Measurements from ENCODE around the gene ATP6V1G3.

ATP6V1G3 gene

GRCh38 chr1:198563583-198563982 is 23.1 kb upstream of the ATP6V1G3 start:
- Histone ChIP-seq H3K9me3 (ENCODE audit: control insufficient read depth in 2 of 2, low read length in 2 of 2) (no peaks in the 10 kb centered on the region), H3K4me1 (ENCODE audit: control insufficient read depth in 2 of 2, insufficient read depth in 2 of 2, low read length in 2 of 2) (no peaks in the 10 kb centered on the region), H3K36me3 (ENCODE audit: control insufficient read depth in 2 of 2, insufficient read depth in 2 of 2, low read length in 2 of 2) (no peaks in the 10 kb centered on the region), H3K27ac (ENCODE audit: low read depth in 2 of 2, low read length in 2 of 2) (no peak overlapping the region), H3K4me3 (ENCODE audit: low read length in 2 of 2) (no peak overlapping the region), H3K9ac (ENCODE audit: low read depth in 1 of 2, low read length in 2 of 2) (no peak overlapping the region), H3K27me3 (ENCODE audit: control insufficient read depth in 2 of 2, insufficient read depth in 2 of 2, low read length in 2 of 2) (no peaks in the 10 kb centered on the region)

DNA sequence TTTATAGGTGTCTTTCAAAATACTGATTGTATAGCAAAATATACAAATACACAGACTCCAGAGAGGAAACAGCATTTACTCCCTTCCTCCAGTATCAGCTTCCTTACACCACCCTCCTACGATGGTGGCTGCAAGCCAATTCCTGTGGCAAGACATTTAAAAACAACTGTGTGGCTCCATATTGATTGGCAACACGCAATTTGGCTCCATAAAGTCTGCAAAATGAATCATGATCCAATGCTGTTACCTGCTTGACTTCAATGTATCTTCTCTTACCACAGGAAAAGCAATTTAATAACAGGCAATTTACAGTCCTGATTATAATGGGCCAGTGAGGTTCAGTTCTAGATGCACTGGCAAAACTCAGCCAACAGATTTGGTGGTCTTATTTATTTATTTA is 19.7 kb upstream of the ATP6V1G3 start:
- Histone ChIP-seq H3K9ac (ENCODE audit: low read depth in 1 of 2, low read length in 2 of 2) (no peak overlapping the region), H3K27ac (ENCODE audit: low read depth in 2 of 2, low read length in 2 of 2) (no peak overlapping the region), H3K4me1 (ENCODE audit: control insufficient read depth in 2 of 2, insufficient read depth in 2 of 2, low read length in 2 of 2) (no peaks in the 10 kb centered on the region), H3K27me3 (ENCODE audit: control insufficient read depth in 2 of 2, insufficient read depth in 2 of 2, low read length in 2 of 2) (no peaks in the 10 kb centered on the region), H3K36me3 (ENCODE audit: control insufficient read depth in 2 of 2, insufficient read depth in 2 of 2, low read length in 2 of 2) (no peaks in the 10 kb centered on the region), H3K9me3 (ENCODE audit: control insufficient read depth in 2 of 2, low read length in 2 of 2) (no peaks in the 10 kb centered on the region), H3K4me3 (ENCODE audit: low read length in 2 of 2) (no peak overlapping the region)

DNA sequence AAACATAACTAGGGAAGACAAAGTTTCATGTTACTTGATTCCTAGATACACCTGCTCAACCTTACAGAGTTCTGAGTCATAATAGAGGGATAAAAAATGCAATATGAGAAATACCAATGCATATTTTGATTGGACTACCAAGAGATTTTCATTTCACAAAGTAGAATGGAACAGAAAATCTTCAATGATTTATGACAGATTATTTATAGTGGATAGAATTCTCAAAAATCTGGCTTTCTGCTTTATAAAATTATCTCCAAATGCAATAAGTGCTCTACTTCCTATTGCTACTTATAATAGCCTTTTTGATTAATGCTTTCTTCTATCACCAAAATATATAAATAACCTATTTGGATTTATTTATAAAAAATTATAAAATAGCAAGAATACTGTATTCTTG is 18.9 kb upstream of the ATP6V1G3 start:
- Histone ChIP-seq H3K27ac (ENCODE audit: low read depth in 2 of 2, low read length in 2 of 2) (no peak overlapping the region), H3K4me1 (ENCODE audit: control insufficient read depth in 2 of 2, insufficient read depth in 2 of 2, low read length in 2 of 2) (no peaks in the 10 kb centered on the region), H3K27me3 (ENCODE audit: control insufficient read depth in 2 of 2, insufficient read depth in 2 of 2, low read length in 2 of 2) (no peaks in the 10 kb centered on the region), H3K9me3 (ENCODE audit: control insufficient read depth in 2 of 2, low read length in 2 of 2) (no peaks in the 10 kb centered on the region), H3K36me3 (ENCODE audit: control insufficient read depth in 2 of 2, insufficient read depth in 2 of 2, low read length in 2 of 2) (no peaks in the 10 kb centered on the region), H3K9ac (ENCODE audit: low read depth in 1 of 2, low read length in 2 of 2) (no peak overlapping the region), H3K4me3 (ENCODE audit: low read length in 2 of 2) (no peak overlapping the region)

- Histone ChIP-seq H3K9me3 (ENCODE audit: control insufficient read depth in 2 of 2, low read length in 2 of 2) (no peaks in the 10 kb centered on the region), H3K9ac (ENCODE audit: low read depth in 1 of 2, low read length in 2 of 2) (no peak overlapping the region), H3K27me3 (ENCODE audit: control insufficient read depth in 2 of 2, insufficient read depth in 2 of 2, low read length in 2 of 2) (no peaks in the 10 kb centered on the region), H3K4me3 (ENCODE audit: low read length in 2 of 2) (no peak overlapping the region), H3K27ac (ENCODE audit: low read depth in 2 of 2, low read length in 2 of 2) (no peak overlapping the region), H3K36me3 (ENCODE audit: control insufficient read depth in 2 of 2, insufficient read depth in 2 of 2, low read length in 2 of 2) (no peaks in the 10 kb centered on the region), H3K4me1 (ENCODE audit: control insufficient read depth in 2 of 2, insufficient read depth in 2 of 2, low read length in 2 of 2) (no peaks in the 10 kb centered on the region)
These were observed 17.9 kb upstream of the ATP6V1G3 start for GRCh38 chr1:198558402-198558801.

DNA sequence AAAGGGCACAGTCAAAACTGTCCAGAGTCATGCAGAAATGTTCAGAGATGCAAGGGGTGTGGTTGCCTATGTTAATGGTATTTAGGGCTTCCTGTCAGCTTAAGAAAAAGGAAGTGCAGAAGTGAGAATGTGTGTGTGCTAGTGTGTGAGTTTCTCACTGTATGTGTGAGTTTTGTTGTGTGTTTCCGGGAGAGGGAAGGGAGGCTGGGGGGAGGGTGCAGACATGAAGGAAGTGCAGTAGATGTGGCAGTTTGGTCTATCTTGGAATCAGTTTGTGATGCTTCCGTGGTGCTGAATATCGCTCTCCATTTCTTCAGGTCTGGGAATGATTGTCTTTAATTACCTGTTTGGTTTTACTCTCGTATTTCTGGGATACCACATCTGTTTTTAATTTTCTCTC is 16.5 kb upstream of the ATP6V1G3 start:
- H3K27me3 ChIP-seq (ENCODE audit: control insufficient read depth in 2 of 2, insufficient read depth in 2 of 2, low read length in 2 of 2) = no peaks in the 10 kb centered on the region
- no peaks in the 10 kb centered on the region for H3K36me3 ChIP-seq (ENCODE audit: control insufficient read depth in 2 of 2, insufficient read depth in 2 of 2, low read length in 2 of 2)
- H3K9ac ChIP-seq (ENCODE audit: low read depth in 1 of 2, low read length in 2 of 2) = no peak overlapping the region
- H3K27ac ChIP-seq (ENCODE audit: low read depth in 2 of 2, low read length in 2 of 2) = no peak overlapping the region
- no peak overlapping the region for H3K4me3 ChIP-seq (ENCODE audit: low read length in 2 of 2)
- no peaks in the 10 kb centered on the region for H3K9me3 ChIP-seq (ENCODE audit: control insufficient read depth in 2 of 2, low read length in 2 of 2)
- no peaks in the 10 kb centered on the region for H3K4me1 ChIP-seq (ENCODE audit: control insufficient read depth in 2 of 2, insufficient read depth in 2 of 2, low read length in 2 of 2)

- Histone ChIP-seq H3K36me3 (ENCODE audit: control insufficient read depth in 2 of 2, insufficient read depth in 2 of 2, low read length in 2 of 2) (no peaks in the 10 kb centered on the region), H3K27me3 (ENCODE audit: control insufficient read depth in 2 of 2, insufficient read depth in 2 of 2, low read length in 2 of 2) (no peaks in the 10 kb centered on the region), H3K9me3 (ENCODE audit: control insufficient read depth in 2 of 2, low read length in 2 of 2) (no peaks in the 10 kb centered on the region), H3K4me3 (ENCODE audit: low read length in 2 of 2) (no peak overlapping the region), H3K4me1 (ENCODE audit: control insufficient read depth in 2 of 2, insufficient read depth in 2 of 2, low read length in 2 of 2) (no peaks in the 10 kb centered on the region), H3K27ac (ENCODE audit: low read depth in 2 of 2, low read length in 2 of 2) (no peak overlapping the region), H3K9ac (ENCODE audit: low read depth in 1 of 2, low read length in 2 of 2) (no peak overlapping the region)
These were observed 12.4 kb upstream of the ATP6V1G3 start for GRCh38 chr1:198552668-198553416.

DNA sequence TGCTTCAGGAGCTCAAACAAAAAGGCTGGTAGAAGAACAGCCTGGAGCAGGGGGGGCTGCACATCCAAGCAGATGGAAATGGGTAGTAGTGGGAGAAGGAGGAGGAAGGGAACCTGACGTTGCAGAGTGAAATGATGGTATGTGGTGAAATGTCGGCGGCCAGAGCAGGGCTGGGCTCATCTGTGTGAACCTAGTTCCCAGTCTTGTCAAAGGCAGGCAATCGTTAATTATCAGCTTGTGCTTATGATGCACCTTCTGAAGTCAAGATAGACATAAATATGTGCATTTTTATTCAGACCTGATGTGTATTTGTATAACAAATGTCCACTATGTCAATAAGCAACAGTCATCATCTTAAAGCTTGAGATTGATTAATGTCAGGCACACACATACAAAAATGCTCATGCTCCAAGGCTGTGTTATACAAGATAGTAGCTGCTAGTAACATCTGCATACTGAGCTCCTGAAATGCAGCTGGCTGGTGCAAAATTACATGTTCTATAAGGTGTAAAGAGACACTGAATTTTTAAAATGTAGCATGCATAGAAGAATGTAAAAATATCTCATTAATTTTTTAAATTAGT is 10.6 kb upstream of the ATP6V1G3 start:
- no peak overlapping the region for H3K27ac ChIP-seq (ENCODE audit: low read depth in 2 of 2, low read length in 2 of 2)
- H3K4me1 ChIP-seq (ENCODE audit: control insufficient read depth in 2 of 2, insufficient read depth in 2 of 2, low read length in 2 of 2) = no peaks in the 10 kb centered on the region
- H3K9me3 ChIP-seq (ENCODE audit: control insufficient read depth in 2 of 2, low read length in 2 of 2) = no peaks in the 10 kb centered on the region
- H3K4me3 ChIP-seq (ENCODE audit: low read length in 2 of 2) = no peak overlapping the region
- H3K36me3 ChIP-seq (ENCODE audit: control insufficient read depth in 2 of 2, insufficient read depth in 2 of 2, low read length in 2 of 2) = no peaks in the 10 kb centered on the region
- H3K9ac ChIP-seq (ENCODE audit: low read depth in 1 of 2, low read length in 2 of 2) = no peak overlapping the region
- H3K27me3 ChIP-seq (ENCODE audit: control insufficient read depth in 2 of 2, insufficient read depth in 2 of 2, low read length in 2 of 2) = no peaks in the 10 kb centered on the region

DNA sequence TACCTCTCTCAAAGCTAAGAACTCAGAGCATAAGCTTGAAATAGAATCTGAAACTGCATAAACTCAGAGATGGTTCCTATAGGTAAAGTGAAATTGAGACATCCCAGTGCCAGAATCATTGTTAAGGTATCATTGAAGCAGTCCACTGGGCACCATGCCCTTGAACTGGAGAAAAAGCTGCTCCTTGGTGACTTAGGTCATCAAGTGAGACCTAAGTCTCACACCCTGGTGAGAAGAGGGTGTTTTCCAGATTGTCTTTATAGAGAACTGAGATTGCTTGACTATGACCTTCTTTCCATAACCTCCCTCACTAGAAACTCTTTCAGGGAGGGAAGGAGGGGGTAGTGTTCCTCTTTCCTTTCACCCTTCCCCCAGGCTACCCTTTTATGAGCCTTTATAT is 9.4 kb upstream of the ATP6V1G3 start:
- no peak overlapping the region for H3K4me3 ChIP-seq (ENCODE audit: low read length in 2 of 2)
- no peak overlapping the region for H3K27ac ChIP-seq (ENCODE audit: low read depth in 2 of 2, low read length in 2 of 2)
- H3K9me3 ChIP-seq (ENCODE audit: control insufficient read depth in 2 of 2, low read length in 2 of 2) = no peaks in the 10 kb centered on the region
- no peaks in the 10 kb centered on the region for H3K4me1 ChIP-seq (ENCODE audit: control insufficient read depth in 2 of 2, insufficient read depth in 2 of 2, low read length in 2 of 2)
- no peaks in the 10 kb centered on the region for H3K27me3 ChIP-seq (ENCODE audit: control insufficient read depth in 2 of 2, insufficient read depth in 2 of 2, low read length in 2 of 2)
- H3K36me3 ChIP-seq (ENCODE audit: control insufficient read depth in 2 of 2, insufficient read depth in 2 of 2, low read length in 2 of 2) = no peaks in the 10 kb centered on the region
- no peak overlapping the region for H3K9ac ChIP-seq (ENCODE audit: low read depth in 1 of 2, low read length in 2 of 2)

DNA sequence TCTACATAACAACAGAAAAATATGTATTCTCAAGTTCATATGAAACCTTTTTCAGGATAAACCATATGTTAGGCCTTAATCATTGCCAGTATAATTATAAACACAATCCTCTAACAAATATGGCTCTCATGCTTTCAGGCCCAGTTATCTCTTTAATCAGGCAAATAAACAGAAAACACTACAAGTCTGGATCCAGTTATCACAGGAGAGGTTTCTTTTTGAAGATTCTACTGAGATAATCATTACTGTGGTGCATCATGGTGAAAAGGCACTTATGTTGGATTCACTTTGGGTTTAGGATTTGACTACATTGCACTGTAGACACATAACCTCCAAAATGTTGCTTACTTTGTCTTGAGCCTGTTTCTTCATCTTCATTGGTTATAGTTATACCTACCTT is 8.4 kb upstream of the ATP6V1G3 start:
- no peak overlapping the region for H3K27ac ChIP-seq (ENCODE audit: low read depth in 2 of 2, low read length in 2 of 2)
- no peaks in the 10 kb centered on the region for H3K36me3 ChIP-seq (ENCODE audit: control insufficient read depth in 2 of 2, insufficient read depth in 2 of 2, low read length in 2 of 2)
- no peaks in the 10 kb centered on the region for H3K27me3 ChIP-seq (ENCODE audit: control insufficient read depth in 2 of 2, insufficient read depth in 2 of 2, low read length in 2 of 2)
- no peak overlapping the region for H3K9ac ChIP-seq (ENCODE audit: low read depth in 1 of 2, low read length in 2 of 2)
- no peak overlapping the region for H3K4me3 ChIP-seq (ENCODE audit: low read length in 2 of 2)
- no peaks in the 10 kb centered on the region for H3K9me3 ChIP-seq (ENCODE audit: control insufficient read depth in 2 of 2, low read length in 2 of 2)
- no peaks in the 10 kb centered on the region for H3K4me1 ChIP-seq (ENCODE audit: control insufficient read depth in 2 of 2, insufficient read depth in 2 of 2, low read length in 2 of 2)

DNA sequence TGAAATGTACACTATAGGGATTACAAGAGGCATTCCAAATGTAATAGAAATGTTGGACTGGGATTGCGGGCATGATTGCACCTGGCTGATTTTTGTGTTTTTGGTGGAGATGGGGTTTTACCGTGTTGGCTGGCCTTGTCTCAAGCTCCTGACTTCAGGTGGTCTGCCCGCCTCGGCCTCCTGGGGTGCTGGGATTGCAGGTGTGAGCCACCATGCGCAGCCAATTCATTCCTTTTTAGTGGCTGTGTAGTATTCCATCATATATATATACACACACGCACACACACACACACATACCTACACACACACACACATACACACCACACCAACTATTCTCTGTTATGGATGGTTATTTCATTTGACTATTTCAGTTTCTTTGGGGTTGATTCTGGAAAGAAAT is 4.7 kb upstream of the ATP6V1G3 start:
- Histone ChIP-seq H3K4me1 (ENCODE audit: control insufficient read depth in 2 of 2, insufficient read depth in 2 of 2, low read length in 2 of 2) (peaks cover 0 to 2% of the 10 kb centered on the region in 2 donors), H3K27ac (ENCODE audit: low read depth in 2 of 2, low read length in 2 of 2) (no peak overlapping the region)

More for the DNA sequence above, 4.7 kb upstream of the ATP6V1G3 start:
- H3K36me3 ChIP-seq (ENCODE audit: control insufficient read depth in 2 of 2, insufficient read depth in 2 of 2, low read length in 2 of 2) = no peaks in the 10 kb centered on the region
- H3K9me3 ChIP-seq (ENCODE audit: control insufficient read depth in 2 of 2, low read length in 2 of 2) = no peaks in the 10 kb centered on the region
- H3K9ac ChIP-seq (ENCODE audit: low read depth in 1 of 2, low read length in 2 of 2) = no peak overlapping the region
- no peaks in the 10 kb centered on the region for H3K27me3 ChIP-seq (ENCODE audit: control insufficient read depth in 2 of 2, insufficient read depth in 2 of 2, low read length in 2 of 2)
- H3K4me3 ChIP-seq (ENCODE audit: low read length in 2 of 2) = no peak overlapping the region

Measured in mucosa of rectum (tissue), 2 donors.